SK-N-SH treated with all-trans-retinoic acid at 6 μM for 48 hours (cell line): ENCODE data around the gene KSR2.

Experiments
- ATAC-seq: fragments of 200-7000 bp; cut with Tn5 transposase; 3 replicates; pipeline ENCODE4 v1.9.1; 2020; ENCODE audit warnings: mild to moderate bottlenecking, moderate library complexity
- BACH2 ChIP-seq: fragments of 250-450 bp; sonication (Bioruptor Pico); IDR thresholded peaks from 2 replicates; pipeline ENCODE4 v1.9.0; 2021; ENCODE audit warnings: mild to moderate bottlenecking, borderline replicate concordance
- CSDC2 ChIP-seq: fragments of 250-450 bp; sonication (Bioruptor Pico); IDR thresholded peaks from 2 replicates; pipeline ENCODE4 v1.5.0; 2020; ENCODE audit warnings: mild to moderate bottlenecking, moderate library complexity
- ESRRG ChIP-seq: fragments of 250-450 bp; sonication (Bioruptor Pico); IDR thresholded peaks from 2 replicates; pipeline ENCODE4 v1.6.1; 2021; ENCODE audit warnings: mild to moderate bottlenecking
- GLIS3 ChIP-seq: fragments of 250-450 bp; sonication (Bioruptor Pico); IDR thresholded peaks from 2 replicates; pipeline ENCODE4 v1.5.0; 2020; ENCODE audit warnings: mild to moderate bottlenecking, moderate library complexity
- ISL1 ChIP-seq: fragments of 250-450 bp; sonication (Bioruptor Pico); IDR thresholded peaks from 2 replicates; pipeline ENCODE4 v2.1.2; 2022; ENCODE audit warnings: mild to moderate bottlenecking, moderate library complexity
- OSR1 ChIP-seq: fragments of 250-450 bp; sonication (Bioruptor Pico); IDR thresholded peaks from 2 replicates; pipeline ENCODE4 v1.8.0; 2022; ENCODE audit warnings: moderate library complexity, mild to moderate bottlenecking, inconsistent platforms
- PATZ1 ChIP-seq: fragments of 250-450 bp; sonication (Bioruptor Pico); IDR thresholded peaks from 2 replicates; pipeline ENCODE4 v1.8.0; 2020; ENCODE audit warnings: mild to moderate bottlenecking, moderate library complexity, borderline replicate concordance
- PPARA ChIP-seq: fragments of 250-450 bp; sonication (Bioruptor Pico); IDR thresholded peaks from 2 replicates; pipeline ENCODE4 v1.5.0; 2020; ENCODE audit warnings: mild to moderate bottlenecking, borderline replicate concordance
- SNAI2 ChIP-seq: fragments of 250-450 bp; sonication (Bioruptor Pico); IDR thresholded peaks from 2 replicates; pipeline ENCODE4 v1.5.0; 2020; ENCODE audit warnings: mild to moderate bottlenecking, moderate library complexity
- TCF4 ChIP-seq: fragments of 250-450 bp; sonication (Bioruptor Pico); IDR thresholded peaks from 2 replicates; pipeline ENCODE4 v1.8.0; 2021; ENCODE audit warnings: mild to moderate bottlenecking, moderate library complexity, borderline replicate concordance
- TOX ChIP-seq: fragments of 250-450 bp; sonication (Bioruptor Pico); IDR thresholded peaks from 2 replicates; pipeline ENCODE4 v1.8.0; 2021; ENCODE audit warnings: mild to moderate bottlenecking, moderate library complexity, borderline replicate concordance
- TSHZ2 ChIP-seq: fragments of 250-450 bp; sonication (Bioruptor Pico); IDR thresholded peaks from 2 replicates; pipeline ENCODE4 v1.5.0; 2020; ENCODE audit warnings: mild to moderate bottlenecking, moderate library complexity
- ZC3H10 ChIP-seq: fragments of 250-450 bp; sonication (Bioruptor Pico); IDR thresholded peaks from 2 replicates; pipeline ENCODE4 v1.5.1; 2021; ENCODE audit warnings: mild to moderate bottlenecking, moderate library complexity
- ZFP3 ChIP-seq: fragments of 250-450 bp; sonication (Bioruptor Pico); IDR thresholded peaks from 2 replicates; pipeline ENCODE4 v1.5.0; 2020; ENCODE audit warnings: mild to moderate bottlenecking, moderate library complexity
- ZFP30 ChIP-seq: fragments of 450-650 bp; formaldehyde crosslinking; IDR thresholded peaks from 2 replicates; pipeline ENCODE4 v1.5.0; 2022; ENCODE audit warnings: mild to moderate bottlenecking, moderate library complexity
- ZNF565 ChIP-seq: fragments of 450-650 bp; formaldehyde crosslinking; conservative IDR thresholded peaks from 2 replicates; pipeline ENCODE4 v1.5.0; 2020; ENCODE audit warnings: low read depth, mild to moderate bottlenecking, moderate library complexity
- ZNF70 ChIP-seq: fragments of 450-650 bp; formaldehyde crosslinking; IDR thresholded peaks from 2 replicates; pipeline ENCODE4 v1.5.0; 2020; ENCODE audit warnings: mild to moderate bottlenecking, moderate library complexity
- ZNF8 ChIP-seq: fragments of 450-650 bp; formaldehyde crosslinking; IDR thresholded peaks from 2 replicates; pipeline ENCODE4 v1.5.0; 2020; ENCODE audit warnings: mild to moderate bottlenecking, moderate library complexity
- TF ChIP-seq, protein P1 (sequence below): fragments of 250-450 bp; sonication (Bioruptor Pico); IDR thresholded peaks from 2 replicates; pipeline ENCODE4 v1.5.1; 2021; ENCODE audit warnings: mild to moderate bottlenecking, moderate library complexity
- TF ChIP-seq, protein P2 (sequence below): fragments of 250-450 bp; sonication (Bioruptor Pico); IDR thresholded peaks from 2 replicates; pipeline ENCODE4 v1.8.0; 2021; ENCODE audit warnings: low read depth, mild to moderate bottlenecking, moderate library complexity, borderline replicate concordance
- TF ChIP-seq, protein P3 (sequence below): fragments of 250-450 bp; sonication (Bioruptor Pico); IDR thresholded peaks from 2 replicates; pipeline ENCODE4 v1.5.1; 2020; ENCODE audit warnings: low read depth, mild to moderate bottlenecking, moderate library complexity

Gene KSR2

DNA sequence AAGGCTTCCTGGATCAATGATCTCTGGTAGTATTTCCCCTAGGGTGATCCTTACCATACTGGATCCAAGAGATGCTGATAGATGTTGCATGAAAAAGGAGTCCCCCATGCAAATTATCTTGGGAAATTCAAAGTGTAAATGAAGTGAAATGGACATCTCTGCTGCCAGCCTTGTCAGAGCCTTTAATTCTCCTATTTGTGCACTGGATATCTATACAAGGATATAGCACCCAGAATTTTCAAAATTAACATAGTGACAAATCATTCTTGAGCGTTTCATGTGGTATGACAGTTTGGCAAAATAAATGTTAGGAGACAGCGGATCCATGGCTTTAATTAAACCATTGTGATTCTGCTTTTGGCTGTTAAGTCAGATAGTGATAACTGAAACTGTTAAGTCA, 260.9 kb downstream of the KSR2 start:
- ATAC-seq, result no peak

GRCh38 chr12:117703584-117703983, 265.2 kb downstream of the KSR2 start:
- no peak for ATAC-seq
- TF ChIP-seq CSDC2 (CRISPR knock-in tag), result no peak
- no peak for TF ChIP-seq ZNF8 (CRISPR knock-in tag)
- TF ChIP-seq PATZ1, result no peak
- TF ChIP-seq ZC3H10 (CRISPR knock-in tag), result no peak
- no peak for TF ChIP-seq TCF4 (CRISPR knock-in tag)
- no peak for TF ChIP-seq ESRRG (CRISPR knock-in tag)
- no peak for TF ChIP-seq TSHZ2
- TF ChIP-seq ZFP3 (CRISPR knock-in tag), result no peak
- no peak for TF ChIP-seq BACH2
- TF ChIP-seq TOX (CRISPR knock-in tag), result no peak
- TF ChIP-seq ISL1 (CRISPR knock-in tag), result no peak
- no peak for TF ChIP-seq OSR1 (CRISPR knock-in tag)
- TF ChIP-seq, all 23 proteins: peak for 0

More for the DNA sequence above, 260.9 kb downstream of the KSR2 start:
- TF ChIP-seq ZC3H10 (CRISPR knock-in tag), result no peak
- TF ChIP-seq TOX (CRISPR knock-in tag), result no peak
- TF ChIP-seq, protein P1, sequence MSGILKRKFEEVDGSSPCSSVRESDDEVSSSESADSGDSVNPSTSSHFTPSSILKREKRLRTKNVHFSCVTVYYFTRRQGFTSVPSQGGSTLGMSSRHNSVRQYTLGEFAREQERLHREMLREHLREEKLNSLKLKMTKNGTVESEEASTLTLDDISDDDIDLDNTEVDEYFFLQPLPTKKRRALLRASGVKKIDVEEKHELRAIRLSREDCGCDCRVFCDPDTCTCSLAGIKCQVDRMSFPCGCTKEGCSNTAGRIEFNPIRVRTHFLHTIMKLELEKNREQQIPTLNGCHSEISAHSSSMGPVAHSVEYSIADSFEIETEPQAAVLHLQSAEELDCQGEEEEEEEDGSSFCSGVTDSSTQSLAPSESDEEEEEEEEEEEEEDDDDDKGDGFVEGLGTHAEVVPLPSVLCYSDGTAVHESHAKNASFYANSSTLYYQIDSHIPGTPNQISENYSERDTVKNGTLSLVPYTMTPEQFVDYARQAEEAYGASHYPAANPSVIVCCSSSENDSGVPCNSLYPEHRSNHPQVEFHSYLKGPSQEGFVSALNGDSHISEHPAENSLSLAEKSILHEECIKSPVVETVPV, result no peak
- TF ChIP-seq, all 23 proteins: peak for 0

- no peak for TF ChIP-seq CSDC2 (CRISPR knock-in tag)
- ATAC-seq, result no peak
Observed at GRCh38 chr12:117702741-117703140, 266.0 kb downstream of the KSR2 start.

GRCh38 chr12:117699575-117699974, 269.2 kb downstream of the KSR2 start:
- no peak for ATAC-seq
- TF ChIP-seq ZNF70, result no peak
- no peak for TF ChIP-seq TCF4 (CRISPR knock-in tag)
- TF ChIP-seq ZNF565 (CRISPR knock-in tag), result no peak
- TF ChIP-seq, protein P2, sequence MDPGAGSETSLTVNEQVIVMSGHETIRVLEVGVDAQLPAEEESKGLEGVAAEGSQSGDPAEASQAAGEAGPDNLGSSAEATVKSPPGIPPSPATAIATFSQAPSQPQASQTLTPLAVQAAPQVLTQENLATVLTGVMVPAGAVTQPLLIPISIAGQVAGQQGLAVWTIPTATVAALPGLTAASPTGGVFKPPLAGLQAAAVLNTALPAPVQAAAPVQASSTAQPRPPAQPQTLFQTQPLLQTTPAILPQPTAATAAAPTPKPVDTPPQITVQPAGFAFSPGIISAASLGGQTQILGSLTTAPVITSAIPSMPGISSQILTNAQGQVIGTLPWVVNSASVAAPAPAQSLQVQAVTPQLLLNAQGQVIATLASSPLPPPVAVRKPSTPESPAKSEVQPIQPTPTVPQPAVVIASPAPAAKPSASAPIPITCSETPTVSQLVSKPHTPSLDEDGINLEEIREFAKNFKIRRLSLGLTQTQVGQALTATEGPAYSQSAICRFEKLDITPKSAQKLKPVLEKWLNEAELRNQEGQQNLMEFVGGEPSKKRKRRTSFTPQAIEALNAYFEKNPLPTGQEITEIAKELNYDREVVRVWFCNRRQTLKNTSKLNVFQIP (CRISPR knock-in tag), result no peak
- no peak for TF ChIP-seq ZNF8 (CRISPR knock-in tag)
- no peak for TF ChIP-seq GLIS3 (CRISPR knock-in tag)
- no peak for TF ChIP-seq BACH2
- no peak for TF ChIP-seq PATZ1
- TF ChIP-seq, all 23 proteins: peak for 0

- no peak for ATAC-seq
- no peak for TF ChIP-seq PPARA (CRISPR knock-in tag)
- no peak for TF ChIP-seq SNAI2 (CRISPR knock-in tag)
- TF ChIP-seq ZNF8 (CRISPR knock-in tag), result no peak
- TF ChIP-seq, protein P3, sequence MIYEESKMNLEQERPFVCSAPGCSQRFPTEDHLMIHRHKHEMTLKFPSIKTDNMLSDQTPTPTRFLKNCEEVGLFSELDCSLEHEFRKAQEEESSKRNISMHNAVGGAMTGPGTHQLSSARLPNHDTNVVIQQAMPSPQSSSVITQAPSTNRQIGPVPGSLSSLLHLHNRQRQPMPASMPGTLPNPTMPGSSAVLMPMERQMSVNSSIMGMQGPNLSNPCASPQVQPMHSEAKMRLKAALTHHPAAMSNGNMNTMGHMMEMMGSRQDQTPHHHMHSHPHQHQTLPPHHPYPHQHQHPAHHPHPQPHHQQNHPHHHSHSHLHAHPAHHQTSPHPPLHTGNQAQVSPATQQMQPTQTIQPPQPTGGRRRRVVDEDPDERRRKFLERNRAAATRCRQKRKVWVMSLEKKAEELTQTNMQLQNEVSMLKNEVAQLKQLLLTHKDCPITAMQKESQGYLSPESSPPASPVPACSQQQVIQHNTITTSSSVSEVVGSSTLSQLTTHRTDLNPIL (CRISPR knock-in tag), result no peak
- TF ChIP-seq ZFP30 (CRISPR knock-in tag), result no peak
- TF ChIP-seq, protein P1, result no peak
Observed at GRCh38 chr12:117699118-117699517, 269.7 kb downstream of the KSR2 start.
